PFSK-1 (cell line): Measurements from ENCODE around the gene ACAD8.

Source experiments
- FOXP2 ChIP-seq: optimal IDR thresholded peaks from 2 replicates; pipeline ENCODE3; 2011; ENCODE audit warnings: borderline replicate concordance, control low read depth, inconsistent platforms; ENCODE audit not compliant: insufficient read depth; ENCODE audit errors: extremely low read length, extremely low read depth
- POLR2AphosphoS5 ChIP-seq: IDR thresholded peaks from 2 replicates; pipeline ENCODE4 v1.6.1; 2012; ENCODE audit warnings: low read depth, mild to moderate bottlenecking, control low read depth, low read length, moderate library complexity
- SIN3A ChIP-seq: IDR thresholded peaks from 2 replicates; pipeline ENCODE4 v1.6.1; 2012; ENCODE audit warnings: mild to moderate bottlenecking, low read length, moderate library complexity, borderline replicate concordance; ENCODE audit not compliant: insufficient read depth
- TAF1 ChIP-seq: IDR thresholded peaks from 2 replicates; pipeline ENCODE4 v1.6.1; 2012; ENCODE audit warnings: low read length, control low read depth, borderline replicate concordance; ENCODE audit not compliant: insufficient read depth
- TF ChIP-seq, protein P1 (sequence below), 2 experiments: IDR thresholded peaks; 2 replicates each; pipeline versions ENCODE4 v1.6.1 to v1.8.0; 2011 to 2012; ENCODE audit warnings: low read depth in 2 of 2, low read length in 2 of 2, control low read depth in 1 of 2, inconsistent platforms in 1 of 2, mild to moderate bottlenecking in 1 of 2, moderate library complexity in 1 of 2; ENCODE audit not compliant: insufficient read depth in 1 of 2

Gene ACAD8

GRCh38 chr11:134215836-134216235 lies 37.5 kb upstream of the ACAD8 start:
- TF ChIP-seq TAF1, result no peak
- TF ChIP-seq, protein P1, sequence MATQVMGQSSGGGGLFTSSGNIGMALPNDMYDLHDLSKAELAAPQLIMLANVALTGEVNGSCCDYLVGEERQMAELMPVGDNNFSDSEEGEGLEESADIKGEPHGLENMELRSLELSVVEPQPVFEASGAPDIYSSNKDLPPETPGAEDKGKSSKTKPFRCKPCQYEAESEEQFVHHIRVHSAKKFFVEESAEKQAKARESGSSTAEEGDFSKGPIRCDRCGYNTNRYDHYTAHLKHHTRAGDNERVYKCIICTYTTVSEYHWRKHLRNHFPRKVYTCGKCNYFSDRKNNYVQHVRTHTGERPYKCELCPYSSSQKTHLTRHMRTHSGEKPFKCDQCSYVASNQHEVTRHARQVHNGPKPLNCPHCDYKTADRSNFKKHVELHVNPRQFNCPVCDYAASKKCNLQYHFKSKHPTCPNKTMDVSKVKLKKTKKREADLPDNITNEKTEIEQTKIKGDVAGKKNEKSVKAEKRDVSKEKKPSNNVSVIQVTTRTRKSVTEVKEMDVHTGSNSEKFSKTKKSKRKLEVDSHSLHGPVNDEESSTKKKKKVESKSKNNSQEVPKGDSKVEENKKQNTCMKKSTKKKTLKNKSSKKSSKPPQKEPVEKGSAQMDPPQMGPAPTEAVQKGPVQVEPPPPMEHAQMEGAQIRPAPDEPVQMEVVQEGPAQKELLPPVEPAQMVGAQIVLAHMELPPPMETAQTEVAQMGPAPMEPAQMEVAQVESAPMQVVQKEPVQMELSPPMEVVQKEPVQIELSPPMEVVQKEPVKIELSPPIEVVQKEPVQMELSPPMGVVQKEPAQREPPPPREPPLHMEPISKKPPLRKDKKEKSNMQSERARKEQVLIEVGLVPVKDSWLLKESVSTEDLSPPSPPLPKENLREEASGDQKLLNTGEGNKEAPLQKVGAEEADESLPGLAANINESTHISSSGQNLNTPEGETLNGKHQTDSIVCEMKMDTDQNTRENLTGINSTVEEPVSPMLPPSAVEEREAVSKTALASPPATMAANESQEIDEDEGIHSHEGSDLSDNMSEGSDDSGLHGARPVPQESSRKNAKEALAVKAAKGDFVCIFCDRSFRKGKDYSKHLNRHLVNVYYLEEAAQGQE (IDR thresholded peaks at IDR 0.05; ENCODE audit: insufficient read depth in 1 of 2, low read depth in 2 of 2, low read length in 2 of 2), result no peak
- TF ChIP-seq SIN3A, result no peak

- TF ChIP-seq POLR2AphosphoS5 (no peak), FOXP2 (no peak), SIN3A (no peak), TAF1 (no peak)
- TF ChIP-seq, protein P1 (IDR thresholded peaks at IDR 0.05; ENCODE audit: insufficient read depth in 1 of 2, low read depth in 2 of 2, low read length in 2 of 2), result no peak
These were observed 36.6 kb upstream of the ACAD8 start for GRCh38 chr11:134216816-134217215.

DNA sequence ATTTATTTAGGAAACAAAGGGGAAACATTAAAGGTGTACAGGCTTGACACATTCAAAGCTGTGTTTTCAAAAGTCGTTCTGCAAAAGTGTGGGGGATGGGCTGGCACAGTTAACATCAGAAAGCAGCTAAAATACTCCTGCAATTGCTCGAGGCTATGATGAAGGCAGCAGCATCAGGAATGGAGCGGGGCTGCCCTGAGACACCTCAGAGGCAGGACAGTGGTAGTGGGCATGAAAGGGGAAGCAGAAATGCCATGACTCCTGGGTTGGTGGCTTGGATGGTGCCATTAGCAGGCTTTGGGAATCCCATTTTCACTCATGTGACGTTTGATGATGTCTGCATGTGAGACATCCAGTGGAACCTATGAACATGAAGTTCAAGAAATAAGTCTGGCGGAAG lies 30.2 kb upstream of the ACAD8 start:
- TF ChIP-seq POLR2AphosphoS5, result no peak
- no peak for TF ChIP-seq TAF1
- no peak for TF ChIP-seq FOXP2
- TF ChIP-seq, protein P1 (IDR thresholded peaks at IDR 0.05; ENCODE audit: insufficient read depth in 1 of 2, low read depth in 2 of 2, low read length in 2 of 2), result no peak
- TF ChIP-seq SIN3A, result no peak

DNA sequence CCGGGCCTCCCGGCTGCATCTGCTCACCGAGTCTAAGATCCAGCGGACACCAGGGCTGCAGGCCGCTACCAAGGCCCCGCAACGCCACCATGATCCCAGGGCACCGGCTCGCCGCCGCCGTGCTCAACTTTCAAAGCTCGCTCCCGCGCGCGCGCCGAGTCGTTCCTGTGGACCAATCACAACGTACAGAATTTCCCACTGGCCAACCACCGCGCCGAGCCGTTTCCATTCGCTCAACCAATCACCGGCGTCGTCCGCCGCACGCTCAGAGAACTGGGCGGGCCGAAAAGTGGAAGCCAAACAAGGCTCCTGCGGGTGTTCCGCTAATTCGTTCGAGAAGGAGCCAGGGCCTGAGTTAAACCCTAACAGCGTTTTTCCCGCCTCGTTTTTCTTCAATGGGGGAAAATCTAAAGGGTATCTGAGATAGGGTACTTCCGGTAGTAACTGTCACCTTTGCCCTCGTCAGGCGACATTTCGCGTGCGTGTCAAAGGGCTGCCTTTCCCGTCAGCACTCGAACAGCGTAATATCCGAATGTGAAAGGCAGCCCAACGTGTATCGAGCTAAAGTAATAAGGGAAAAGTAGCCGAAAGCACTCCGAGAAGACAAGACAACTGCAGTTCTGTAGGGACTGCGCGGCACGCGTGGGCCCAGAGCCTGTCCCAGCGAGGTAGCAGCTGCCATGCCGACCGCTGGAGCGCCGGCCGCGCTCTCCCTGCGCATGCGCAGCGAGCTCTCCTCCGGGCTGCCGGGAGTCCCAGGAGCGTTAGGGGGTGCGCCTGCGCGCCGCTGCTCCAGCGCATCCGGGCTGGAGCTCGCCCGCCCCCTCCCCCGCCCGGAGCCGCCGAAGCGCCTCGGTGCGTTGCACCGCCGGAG lies 29.3 kb upstream of the ACAD8 start, which contains the start of the genes NCAPD3 and VPS26B:
Gene NCAPD3 (minus strand): TSS at position 132 of the 874 bp plus-strand sequence. CDS start 41 bp downstream, at position 91.
Gene VPS26B (plus strand): TSS at position 836 of the 874 bp plus-strand sequence. CDS start 452 bp downstream, outside the sequence.
- TF ChIP-seq TAF1 (peak; percentile 87; the same call in 1 of the 2 replicates), POLR2AphosphoS5 (peak; percentile 91), FOXP2 (peak; percentile 88), SIN3A (0 out of 2 replicates have a peak, but pooled peaks have one; percentile 73)
- TF ChIP-seq, protein P1 (IDR thresholded peaks at IDR 0.05; ENCODE audit: insufficient read depth in 1 of 2, low read depth in 2 of 2, low read length in 2 of 2), result no peak
